Left ventricle myocardium inferior (tissue), 1 donor: ENCODE results near the gene MAPT. TPM values are rescaled to one million over a fixed set of nuclear protein-coding genes. Genes with fewer than 3 reads are reported as not detected.

Experiments used
- DNase-seq: peaks from one replicate; pipeline ENCODE4 v3.0.0-alpha.2; 2020
- H3K27ac ChIP-seq: fragments of 200-600 bp; replicated peaks from 2 replicates; pipeline ENCODE4 v1.8.0; 2021
- H3K27me3 ChIP-seq: fragments of 200-600 bp; 2 replicates; pipeline ENCODE4 v1.8.0; 2021; ENCODE audit warnings: low read depth
- H3K36me3 ChIP-seq: fragments of 200-600 bp; 2 replicates; pipeline ENCODE4 v1.8.0; 2021
- H3K4me1 ChIP-seq: fragments of 200-600 bp; 2 replicates; pipeline ENCODE4 v1.8.0; 2021
- H3K4me3 ChIP-seq: fragments of 200-600 bp; 2 replicates; pipeline ENCODE4 v1.8.0; 2021; ENCODE audit warnings: mild to moderate bottlenecking, moderate library complexity
- H3K9me3 ChIP-seq: fragments of 200-600 bp; replicated peaks from 2 replicates; pipeline ENCODE4 v1.8.0; 2021
- intact Hi-C: fragments of 100-400 bp; cut with micrococcal nuclease; formaldehyde crosslinking; loops from one replicate; pipeline ENCODE4 v1.11.0; 2022
- total RNA-seq: library from RNA; stranded (reverse); fragmentation: NEBNext Ultra II Directional; extraction: Animal tissue kit (Norgen Biotek cat#: 25700); gene quantifications from one replicate; pipeline ENCODE4 v1.2.1, GENCODE V29; 2021
- TF ChIP-seq, protein P1 (sequence below): fragments of 200-600 bp; IDR thresholded peaks from 2 replicates; pipeline ENCODE4 v1.8.0; 2021; ENCODE audit warnings: antibody characterized with exemption, mild to moderate bottlenecking, borderline replicate concordance
- donor health status: DM: no; HTN: yes; CAD: no; lungs with severe emphysema.

MAPT gene
- total RNA-seq, 1 donor from 2014 or later, result 28.6 TPM

GRCh38 chr17:45958994-45959665 lies 64.8 kb downstream of the MAPT start:
- Histone ChIP-seq H3K4me1 (no peaks in the 10 kb centered on the region), H3K4me3 (no peak overlapping the region), H3K27ac (no peak overlapping the region), H3K27me3 (no peaks in the 10 kb centered on the region), H3K36me3 (no peaks in the 10 kb centered on the region), H3K9me3 (no peaks in the 10 kb centered on the region)
- intact Hi-C loops, result no loop called here
- TF ChIP-seq, protein P1, sequence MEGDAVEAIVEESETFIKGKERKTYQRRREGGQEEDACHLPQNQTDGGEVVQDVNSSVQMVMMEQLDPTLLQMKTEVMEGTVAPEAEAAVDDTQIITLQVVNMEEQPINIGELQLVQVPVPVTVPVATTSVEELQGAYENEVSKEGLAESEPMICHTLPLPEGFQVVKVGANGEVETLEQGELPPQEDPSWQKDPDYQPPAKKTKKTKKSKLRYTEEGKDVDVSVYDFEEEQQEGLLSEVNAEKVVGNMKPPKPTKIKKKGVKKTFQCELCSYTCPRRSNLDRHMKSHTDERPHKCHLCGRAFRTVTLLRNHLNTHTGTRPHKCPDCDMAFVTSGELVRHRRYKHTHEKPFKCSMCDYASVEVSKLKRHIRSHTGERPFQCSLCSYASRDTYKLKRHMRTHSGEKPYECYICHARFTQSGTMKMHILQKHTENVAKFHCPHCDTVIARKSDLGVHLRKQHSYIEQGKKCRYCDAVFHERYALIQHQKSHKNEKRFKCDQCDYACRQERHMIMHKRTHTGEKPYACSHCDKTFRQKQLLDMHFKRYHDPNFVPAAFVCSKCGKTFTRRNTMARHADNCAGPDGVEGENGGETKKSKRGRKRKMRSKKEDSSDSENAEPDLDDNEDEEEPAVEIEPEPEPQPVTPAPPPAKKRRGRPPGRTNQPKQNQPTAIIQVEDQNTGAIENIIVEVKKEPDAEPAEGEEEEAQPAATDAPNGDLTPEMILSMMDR, result no peak
- no peak for DNase-seq

DNA sequence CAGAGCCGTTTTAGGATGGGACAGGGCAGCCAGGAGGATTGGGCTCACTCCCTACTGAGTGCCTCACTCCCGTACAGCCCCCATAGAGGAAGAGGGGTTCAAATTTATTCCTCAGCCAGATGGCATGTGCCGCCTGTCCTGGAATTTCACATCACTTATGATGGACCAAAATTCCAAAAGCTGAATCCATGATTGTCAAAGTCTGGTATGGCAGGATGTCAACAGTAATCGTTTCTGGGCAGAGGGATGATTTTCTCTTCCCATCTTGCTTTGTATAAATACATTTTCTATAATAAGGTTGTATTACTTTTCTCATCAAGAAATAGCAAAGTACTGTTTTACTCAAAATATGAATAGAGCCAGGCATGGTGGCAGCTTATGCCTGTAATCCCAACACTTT lies 66.0 kb downstream of the MAPT start:
- no peak overlapping the region for H3K27ac ChIP-seq
- TF ChIP-seq, protein P1, result no peak
- no peaks in the 10 kb centered on the region for H3K36me3 ChIP-seq
- H3K4me3 ChIP-seq, result no peak overlapping the region
- intact Hi-C loops, result no loop called here
- no peaks in the 10 kb centered on the region for H3K27me3 ChIP-seq
- no peak for DNase-seq
- H3K4me1 ChIP-seq, result no peaks in the 10 kb centered on the region
- no peaks in the 10 kb centered on the region for H3K9me3 ChIP-seq

DNA sequence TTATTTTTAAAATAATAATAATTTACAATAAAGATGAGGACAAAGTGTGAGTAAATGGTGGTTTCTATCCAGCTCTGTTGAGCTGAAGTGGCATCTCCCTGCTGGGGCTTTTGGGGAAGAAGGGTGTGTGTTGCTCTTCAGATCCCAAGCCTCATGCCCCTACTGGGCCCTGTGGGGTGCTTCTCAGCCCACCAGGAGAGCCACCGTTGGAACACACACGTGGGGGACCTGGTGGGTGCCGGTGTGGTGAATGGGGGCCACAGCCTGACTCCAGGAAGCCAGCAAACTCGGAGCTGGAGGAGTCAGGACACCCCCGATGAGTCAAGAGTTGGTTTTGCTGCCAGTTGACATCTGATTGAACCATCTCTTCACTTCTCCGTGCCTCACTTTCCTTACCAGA lies 66.9 kb downstream of the MAPT start:
- Histone ChIP-seq H3K9me3 (no peaks in the 10 kb centered on the region), H3K27me3 (no peaks in the 10 kb centered on the region), H3K4me1 (peaks cover 6% of the 10 kb centered on the region), H3K36me3 (no peaks in the 10 kb centered on the region), H3K27ac (no peak overlapping the region), H3K4me3 (no peak overlapping the region)
- intact Hi-C loops, result no loop called here
- no peak for DNase-seq
- TF ChIP-seq, protein P1, result no peak

DNA sequence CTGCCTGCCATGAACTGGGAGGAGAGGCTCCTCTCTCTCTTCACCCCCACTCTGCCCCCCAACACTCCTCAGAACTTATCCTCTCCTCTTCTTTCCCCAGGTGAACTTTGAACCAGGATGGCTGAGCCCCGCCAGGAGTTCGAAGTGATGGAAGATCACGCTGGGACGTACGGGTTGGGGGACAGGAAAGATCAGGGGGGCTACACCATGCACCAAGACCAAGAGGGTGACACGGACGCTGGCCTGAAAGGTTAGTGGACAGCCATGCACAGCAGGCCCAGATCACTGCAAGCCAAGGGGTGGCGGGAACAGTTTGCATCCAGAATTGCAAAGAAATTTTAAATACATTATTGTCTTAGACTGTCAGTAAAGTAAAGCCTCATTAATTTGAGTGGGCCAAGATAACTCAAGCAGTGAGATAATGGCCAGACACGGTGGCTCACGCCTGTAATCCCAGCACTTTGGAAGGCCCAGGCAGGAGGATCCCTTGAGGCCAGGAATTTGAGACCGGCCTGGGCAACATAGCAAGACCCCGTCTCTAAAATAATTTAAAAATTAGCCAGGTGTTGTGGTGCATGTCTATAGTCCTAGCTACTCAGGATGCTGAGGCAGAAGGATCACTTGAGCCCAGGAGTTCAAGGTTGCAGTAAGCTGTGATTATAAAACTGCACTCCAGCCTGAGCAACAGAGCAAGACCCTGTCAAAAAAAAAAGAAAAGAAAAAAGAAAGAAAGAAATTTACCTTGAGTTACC lies 68.0 kb downstream of the MAPT start:
- intact Hi-C loops, result no loop called here
- TF ChIP-seq, protein P1, result no peak

DNA sequence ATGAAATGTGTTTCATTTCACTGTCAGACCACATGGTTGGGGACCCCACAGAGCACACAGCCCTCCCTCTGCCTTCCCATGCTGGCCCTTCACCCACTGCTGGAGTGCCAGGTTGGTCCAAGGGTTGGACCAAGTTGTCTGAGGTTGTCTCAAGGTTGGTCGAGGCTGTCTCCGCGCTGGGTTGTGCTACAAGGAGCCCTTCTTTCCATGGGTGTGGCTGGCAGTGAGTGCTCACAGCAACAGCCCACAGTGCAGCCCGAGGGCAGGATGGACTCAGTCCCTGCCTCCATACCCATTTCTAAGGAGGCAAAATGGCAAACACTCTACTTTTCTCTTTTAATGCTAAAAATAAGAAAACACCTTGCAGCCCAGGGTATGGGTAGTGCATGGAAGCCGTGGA lies 68.9 kb downstream of the MAPT start:
- H3K36me3 ChIP-seq, result no peaks in the 10 kb centered on the region
- no peak overlapping the region for H3K27ac ChIP-seq
- H3K9me3 ChIP-seq, result no peaks in the 10 kb centered on the region
- no peaks in the 10 kb centered on the region for H3K27me3 ChIP-seq
- intact Hi-C loops, result no loop called here
- TF ChIP-seq, protein P1, result no peak
- H3K4me3 ChIP-seq, result no peak overlapping the region
- no peak for DNase-seq
- peaks cover 8% of the 10 kb centered on the region for H3K4me1 ChIP-seq

More for the DNA sequence above, 68.0 kb downstream of the MAPT start:
- H3K9me3 ChIP-seq, result no peaks in the 10 kb centered on the region
- no peak for DNase-seq
- H3K4me3 ChIP-seq, result no peak overlapping the region
- no peaks in the 10 kb centered on the region for H3K27me3 ChIP-seq
- H3K4me1 ChIP-seq, result peaks cover 8% of the 10 kb centered on the region
- H3K36me3 ChIP-seq, result no peaks in the 10 kb centered on the region
- H3K27ac ChIP-seq, result no peak overlapping the region
